Measurements from ENCODE around the gene PRR3.

- TF ChIP-seq POLR2AphosphoS5 (IDR thresholded peaks at IDR 0.05; ENCODE audit: low read depth) (no peak), CTCF (IDR thresholded peaks at IDR 0.05; ENCODE audit: insufficient read depth, low read length) (no peak), SPI1 (IDR thresholded peaks at IDR 0.05; ENCODE audit: borderline replicate concordance, low read depth) (no peak)
Measured at GRCh38 chr6:30612687-30613248, 55.7 kb downstream of the PRR3 start.

Data from HL-60 (cell line).